Fibroblast of pulmonary artery (primary cell): ENCODE measurements around the gene SPATA46.

Experiments used
- DNase-seq: peaks from one replicate; pipeline ENCODE4 v3.0.0-alpha.2; 2010; ENCODE audit warnings: low read depth
- H3K4me3 ChIP-seq: replicated peaks from 2 replicates; pipeline ENCODE4 v1.5.1; 2011; ENCODE audit warnings: low read depth, mild to moderate bottlenecking, control low read depth, low read length, moderate library complexity
- TF ChIP-seq, protein P1 (sequence below): IDR thresholded peaks from 2 replicates; pipeline ENCODE4 v1.5.1; 2011; ENCODE audit warnings: mild to moderate bottlenecking, control low read depth, low read length, inconsistent platforms; ENCODE audit errors: missing control alignments

SPATA46 gene

DNA sequence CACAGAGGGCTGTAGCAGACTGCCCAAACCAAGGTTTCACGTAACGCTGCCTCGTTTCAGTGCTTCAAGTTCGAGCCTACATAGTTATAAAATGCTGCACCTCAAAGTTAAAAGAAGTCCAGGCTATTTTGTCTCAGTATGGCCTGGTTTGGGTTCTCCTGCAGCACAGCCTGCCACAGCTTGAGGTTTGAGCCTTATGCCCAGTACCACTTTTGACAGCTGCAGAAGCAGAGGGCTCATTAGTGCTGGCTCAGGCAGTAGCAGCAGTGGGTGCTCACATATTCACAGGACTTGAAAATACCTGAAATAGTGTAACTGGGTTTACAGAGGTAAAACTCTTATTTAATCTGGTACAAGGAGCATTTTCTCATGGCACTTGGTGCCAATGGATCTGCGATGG, 15.3 kb downstream of the SPATA46 start:
- H3K4me3 ChIP-seq = no peak overlapping the region
- DNase-seq = no peak
- TF ChIP-seq, protein P1, sequence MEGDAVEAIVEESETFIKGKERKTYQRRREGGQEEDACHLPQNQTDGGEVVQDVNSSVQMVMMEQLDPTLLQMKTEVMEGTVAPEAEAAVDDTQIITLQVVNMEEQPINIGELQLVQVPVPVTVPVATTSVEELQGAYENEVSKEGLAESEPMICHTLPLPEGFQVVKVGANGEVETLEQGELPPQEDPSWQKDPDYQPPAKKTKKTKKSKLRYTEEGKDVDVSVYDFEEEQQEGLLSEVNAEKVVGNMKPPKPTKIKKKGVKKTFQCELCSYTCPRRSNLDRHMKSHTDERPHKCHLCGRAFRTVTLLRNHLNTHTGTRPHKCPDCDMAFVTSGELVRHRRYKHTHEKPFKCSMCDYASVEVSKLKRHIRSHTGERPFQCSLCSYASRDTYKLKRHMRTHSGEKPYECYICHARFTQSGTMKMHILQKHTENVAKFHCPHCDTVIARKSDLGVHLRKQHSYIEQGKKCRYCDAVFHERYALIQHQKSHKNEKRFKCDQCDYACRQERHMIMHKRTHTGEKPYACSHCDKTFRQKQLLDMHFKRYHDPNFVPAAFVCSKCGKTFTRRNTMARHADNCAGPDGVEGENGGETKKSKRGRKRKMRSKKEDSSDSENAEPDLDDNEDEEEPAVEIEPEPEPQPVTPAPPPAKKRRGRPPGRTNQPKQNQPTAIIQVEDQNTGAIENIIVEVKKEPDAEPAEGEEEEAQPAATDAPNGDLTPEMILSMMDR = no peak

DNA sequence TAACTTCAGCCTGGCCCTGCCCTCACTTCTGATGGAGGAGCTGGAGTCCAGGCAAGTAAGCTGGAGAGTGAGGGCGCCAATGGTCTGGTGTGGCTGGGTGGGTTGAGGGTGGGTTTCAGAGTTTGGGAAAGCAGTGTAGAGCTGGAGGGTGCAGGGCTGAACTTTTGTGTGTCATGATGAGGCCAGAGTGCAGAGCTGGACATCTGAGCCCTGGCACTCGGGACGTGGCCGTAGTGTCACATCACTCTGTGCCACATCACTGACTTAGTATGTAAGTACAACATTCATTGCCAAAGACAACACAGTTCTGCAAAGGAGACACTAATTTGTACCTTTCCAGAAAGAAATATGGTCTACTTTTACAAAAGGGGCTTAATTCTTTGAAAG, 15.8 kb downstream of the SPATA46 start:
- TF ChIP-seq, protein P1 = no peak
- DNase-seq = no peak

DNA sequence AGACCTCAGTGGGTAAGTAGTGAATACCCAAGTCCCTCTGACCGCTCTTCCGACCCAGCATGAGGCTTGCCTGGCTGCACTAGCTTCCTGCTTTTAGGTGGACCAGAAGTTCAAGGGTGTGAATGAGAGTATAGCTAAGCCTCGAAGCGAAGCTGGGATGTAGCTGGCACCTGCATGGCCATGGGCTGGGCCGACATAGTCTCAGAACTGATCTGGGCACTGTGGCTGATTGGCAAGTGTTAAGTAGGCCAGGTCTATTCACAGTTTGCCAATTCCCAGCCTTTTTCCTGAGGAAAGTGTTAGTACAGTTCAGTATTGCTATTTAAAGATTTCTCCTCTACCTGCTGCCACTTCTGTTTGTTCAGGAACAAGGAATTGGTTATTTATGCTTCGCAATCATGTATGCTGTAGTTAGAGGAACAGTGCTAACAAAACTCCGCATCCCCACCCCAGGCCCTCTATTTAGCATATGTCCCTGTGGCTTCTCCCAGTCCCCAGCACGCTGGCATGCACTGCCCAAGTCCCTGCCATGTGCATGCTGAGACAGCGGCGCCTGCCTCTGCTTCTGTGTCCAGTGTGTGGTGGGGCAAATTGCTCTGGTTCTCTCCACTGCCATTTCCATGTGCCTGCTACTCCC, 16.3 kb downstream of the SPATA46 start:
- H3K4me3 ChIP-seq = no peak overlapping the region
- TF ChIP-seq, protein P1 = no peak
- DNase-seq = no peak

More for the DNA sequence above, 15.8 kb downstream of the SPATA46 start:
- no peak overlapping the region for H3K4me3 ChIP-seq

DNA sequence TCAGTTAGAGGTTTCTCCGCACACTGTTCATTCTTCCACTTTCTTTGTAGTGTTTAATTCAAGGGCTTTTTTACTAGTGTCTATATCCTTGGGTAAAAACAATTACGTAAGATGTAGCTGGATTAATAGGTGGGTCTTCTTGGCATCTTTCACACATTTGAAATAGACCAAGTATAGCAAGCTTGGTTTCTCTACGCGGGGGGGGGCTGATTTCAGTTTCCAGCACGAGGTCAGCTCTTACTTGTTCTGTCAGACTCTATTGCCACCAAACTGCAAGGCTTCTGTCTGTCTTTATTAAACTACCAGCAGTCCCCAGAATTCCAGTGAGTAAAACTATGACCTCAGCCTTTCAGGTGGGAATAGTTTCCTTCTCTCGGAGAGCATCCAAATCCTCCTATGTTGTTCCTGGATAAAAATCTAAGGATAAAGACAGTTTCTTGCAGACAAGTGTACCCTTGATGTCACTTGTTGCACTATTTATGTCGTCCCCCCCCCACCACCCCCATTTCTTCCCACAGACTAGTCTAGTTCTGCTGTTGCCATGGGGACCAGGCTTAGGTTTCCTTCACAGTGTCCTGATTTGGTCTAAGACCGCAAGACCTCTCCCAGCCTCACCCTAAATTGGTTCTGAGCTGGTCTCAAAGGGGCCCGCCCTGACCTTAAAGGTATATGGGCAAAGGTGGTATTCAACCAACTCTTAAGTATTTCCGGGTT, 17.0 kb downstream of the SPATA46 start:
- TF ChIP-seq, protein P1 = no peak
- H3K4me3 ChIP-seq = no peak overlapping the region
- DNase-seq = no peak

DNA sequence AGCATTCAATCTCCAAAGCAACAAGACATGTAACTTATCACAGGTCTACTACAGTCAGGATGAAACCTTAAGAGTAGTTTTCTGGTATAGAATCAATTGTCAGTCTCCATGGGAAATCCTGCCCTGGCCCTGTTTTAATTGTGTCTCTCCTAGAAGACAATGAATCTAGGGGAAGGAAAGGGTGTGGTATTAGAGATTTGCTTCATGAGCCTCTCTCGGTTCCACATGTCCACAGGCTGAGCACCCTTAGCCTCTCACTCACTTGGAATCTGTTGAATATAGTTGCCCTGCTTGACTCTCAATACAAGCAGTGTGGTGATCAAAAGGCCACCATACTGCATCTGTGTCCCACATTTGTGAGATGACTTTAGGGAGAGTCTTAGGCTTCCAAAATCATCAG, 17.7 kb downstream of the SPATA46 start:
- no peak overlapping the region for H3K4me3 ChIP-seq
- TF ChIP-seq, protein P1 = no peak
- no peak for DNase-seq

DNA sequence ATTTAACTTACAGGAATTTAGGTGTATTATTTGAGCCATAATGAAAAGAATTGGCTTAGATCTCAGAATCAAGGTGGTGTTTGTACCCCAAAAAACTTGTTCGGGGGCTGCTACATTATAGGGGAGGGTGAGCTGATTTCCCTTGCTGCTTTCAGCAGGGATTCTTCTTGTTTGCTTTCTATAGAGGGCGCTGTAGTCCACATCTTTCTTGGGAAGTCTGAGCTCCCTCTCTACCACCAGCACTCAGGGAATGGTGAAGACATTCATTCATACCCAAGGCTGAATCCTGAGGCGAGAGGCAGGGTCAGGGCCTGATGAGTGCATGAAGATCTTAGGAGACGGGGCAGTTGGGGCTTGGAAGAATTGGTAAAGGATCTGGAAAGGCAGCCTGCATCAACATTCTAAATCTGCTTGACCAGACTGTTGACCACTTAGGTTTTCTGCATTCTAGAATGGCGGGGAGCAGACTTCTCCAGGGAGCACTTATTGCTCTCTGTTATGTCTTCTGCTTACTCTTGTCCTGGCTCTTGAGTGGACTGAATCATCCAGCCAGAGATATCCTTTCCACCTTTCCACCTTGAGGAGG, 18.9 kb downstream of the SPATA46 start:
- no peak overlapping the region for H3K4me3 ChIP-seq
- TF ChIP-seq, protein P1 = peak; percentile 53
- peak; percentile 63 for DNase-seq
